GM21529 (cell line): ENCODE results near the gene COP1.

ENCODE experiments used
- ATAC-seq: cut with Tn5 transposase; IDR thresholded peaks from one replicate; pipeline ENCODE4 v1.9.1; 2021; ENCODE audit not compliant: unreplicated experiment

The COP1 gene

GRCh38 chr1:175978476-175978875, 228.6 kb downstream of the COP1 start:
- no peak for ATAC-seq

GRCh38 chr1:175976865-175977642, 230.0 kb downstream of the COP1 start:
- no peak for ATAC-seq

- ATAC-seq: no peak
Observed at GRCh38 chr1:175969231-175969630, 237.9 kb downstream of the COP1 start.

- no peak for ATAC-seq
Observed at GRCh38 chr1:175968486-175969172, 238.5 kb downstream of the COP1 start.

- no peak for ATAC-seq
Observed at GRCh38 chr1:175963740-175964139, 243.3 kb downstream of the COP1 start.

- no peak for ATAC-seq
Observed at GRCh38 chr1:175960169-175960568, 246.9 kb downstream of the COP1 start.

- no peak for ATAC-seq
Observed at GRCh38 chr1:175951627-175952026, 255.5 kb downstream of the COP1 start.

- ATAC-seq: no peak
Observed at GRCh38 chr1:175947771-175948170, 259.3 kb downstream of the COP1 start.

GRCh38 chr1:175944591-175944990, 262.5 kb downstream of the COP1 start:
- no peak for ATAC-seq

GRCh38 chr1:175941164-175941563, 265.9 kb downstream of the COP1 start:
- no peak for ATAC-seq

- ATAC-seq: no peak
Observed at GRCh38 chr1:175936736-175937135, 270.4 kb downstream of the COP1 start.

- no peak for ATAC-seq
Observed at GRCh38 chr1:175935566-175936115, 271.4 kb downstream of the COP1 start.

GRCh38 chr1:175935166-175935565, 271.9 kb downstream of the COP1 start:
- ATAC-seq: no peak

GRCh38 chr1:175933801-175934200, 273.3 kb downstream of the COP1 start:
- no peak for ATAC-seq

GRCh38 chr1:175927944-175928343, 279.1 kb downstream of the COP1 start:
- ATAC-seq: no peak

- ATAC-seq: no peak
Observed at GRCh38 chr1:175922254-175922881, 284.7 kb downstream of the COP1 start.

GRCh38 chr1:175920381-175920780, 286.7 kb downstream of the COP1 start:
- ATAC-seq: no peak

GRCh38 chr1:175919001-175919400, 288.1 kb downstream of the COP1 start:
- no peak for ATAC-seq

GRCh38 chr1:175918364-175918801, 288.7 kb downstream of the COP1 start:
- ATAC-seq: no peak

GRCh38 chr1:175914115-175914514, 293.0 kb downstream of the COP1 start:
- ATAC-seq: no peak

GRCh38 chr1:175911138-175911537, 295.9 kb downstream of the COP1 start:
- ATAC-seq: no peak

GRCh38 chr1:175906370-175906769, 300.7 kb downstream of the COP1 start:
- no peak for ATAC-seq
